Right atrium auricular region (tissue), 2 donors: ENCODE measurements around the gene CASKIN1. TPM values are rescaled to one million over a fixed set of nuclear protein-coding genes. Genes with fewer than 3 reads are reported as not detected.

Experiments used
- DNase-seq: peaks from one replicate; pipeline ENCODE4 v3.0.0-alpha.2; 2019; ENCODE audit warnings: low spot score
- H3K27ac ChIP-seq, 2 donors: fragments of 200-600 bp; sonication (generic); 1 replicate in 1 of 2; 2 replicates in 1 of 2; pipeline ENCODE4 v1.5.1; 2016 to 2019
- H3K27me3 ChIP-seq, 2 donors: fragments of 200-600 bp; sonication (generic); one replicate each; pipeline versions ENCODE4 v1.5.1 to v1.6.0; 2017 to 2019
- H3K36me3 ChIP-seq: fragments of 200-600 bp; sonication (generic); one replicate; pipeline ENCODE4 v1.5.1; 2016
- H3K4me1 ChIP-seq, 2 donors: fragments of 200-600 bp; sonication (generic); one replicate each; pipeline versions ENCODE4 v1.5.1 to v1.6.0; 2017 to 2019
- H3K4me3 ChIP-seq, 2 donors: fragments of 200-600 bp; sonication (generic); 1 replicate in 1 of 2; 2 replicates in 1 of 2; pipeline ENCODE4 v1.5.1; 2017 to 2019; ENCODE audit warnings: mild to moderate bottlenecking in 1 of 2, moderate library complexity in 1 of 2
- H3K9me3 ChIP-seq, 2 donors: fragments of 200-600 bp; sonication (generic); one replicate each; pipeline ENCODE4 v1.5.1; 2019
- CTCF ChIP-seq, 2 donors: fragments of 200-600 bp; sonication (generic); IDR thresholded peaks; one replicate each; pipeline ENCODE4 v1.5.1; 2019; ENCODE audit warnings: antibody characterized with exemption in 2 of 2
- total RNA-seq, 2 donors: library from RNA; depleted of rRNA; stranded (reverse); fragments of >200 nt; gene quantifications; one replicate each; pipeline ENCODE4 v1.1.0, GENCODE V29; 2016

Gene CASKIN1
- total RNA-seq, 2 donors from 2014 or later, result 3.5 to 4.3 TPM

GRCh38 chr16:2209258-2210008, 13.0 kb upstream of the CASKIN1 start:
- no peak overlapping the region for H3K27ac ChIP-seq
- H3K4me1 ChIP-seq, result peaks cover 0 to 41% of the 10 kb centered on the region in 2 donors
- no peaks in the 10 kb centered on the region for H3K27me3 ChIP-seq
- no peak for DNase-seq
- no peaks in the 10 kb centered on the region for H3K9me3 ChIP-seq
- H3K36me3 ChIP-seq, result peaks cover 30% of the 10 kb centered on the region
- no peak for TF ChIP-seq CTCF (IDR thresholded peaks at IDR 0.05)
- H3K4me3 ChIP-seq, result no peak overlapping the region

- H3K4me3 ChIP-seq, result no peak overlapping the region
- H3K9me3 ChIP-seq, result no peaks in the 10 kb centered on the region
- TF ChIP-seq CTCF (IDR thresholded peaks at IDR 0.05), result no peak
- no peak for DNase-seq
- H3K4me1 ChIP-seq, result peaks cover 0 to 38% of the 10 kb centered on the region in 2 donors
- no peaks in the 10 kb centered on the region for H3K27me3 ChIP-seq
- peaks cover 30% of the 10 kb centered on the region for H3K36me3 ChIP-seq
- H3K27ac ChIP-seq, result no peak overlapping the region
These were observed 12.4 kb upstream of the CASKIN1 start for GRCh38 chr16:2208772-2209171.

- no peak for TF ChIP-seq CTCF (IDR thresholded peaks at IDR 0.05)
- H3K36me3 ChIP-seq, result peaks cover 30% of the 10 kb centered on the region
- H3K4me1 ChIP-seq, result peaks cover 0 to 33% of the 10 kb centered on the region in 2 donors
- no peak for DNase-seq
- no peak overlapping the region for H3K27ac ChIP-seq
- no peak overlapping the region for H3K4me3 ChIP-seq
- no peaks in the 10 kb centered on the region for H3K9me3 ChIP-seq
- no peaks in the 10 kb centered on the region for H3K27me3 ChIP-seq
These were observed 11.9 kb upstream of the CASKIN1 start for GRCh38 chr16:2208308-2208707.

GRCh38 chr16:2207872-2208271, 11.5 kb upstream of the CASKIN1 start:
- Histone ChIP-seq H3K27ac (no peak overlapping the region), H3K36me3 (peaks cover 30% of the 10 kb centered on the region), H3K27me3 (no peaks in the 10 kb centered on the region), H3K4me1 (peaks cover 0 to 28% of the 10 kb centered on the region in 2 donors), H3K4me3 (no peak overlapping the region), H3K9me3 (no peaks in the 10 kb centered on the region)
- TF ChIP-seq CTCF (IDR thresholded peaks at IDR 0.05), result no peak
- DNase-seq, result no peak

- Histone ChIP-seq H3K4me1 (peaks cover 0 to 19% of the 10 kb centered on the region in 2 donors), H3K27me3 (no peaks in the 10 kb centered on the region), H3K36me3 (peaks cover 30% of the 10 kb centered on the region), H3K4me3 (no peak overlapping the region), H3K27ac (peak overlapping the region in 1 of 2 donors; percentile 98), H3K9me3 (no peaks in the 10 kb centered on the region)
- no peak for DNase-seq
- TF ChIP-seq CTCF (IDR thresholded peaks at IDR 0.05), result no peak
These were observed 10.5 kb upstream of the CASKIN1 start for GRCh38 chr16:2206780-2207433.
